Stimulated activated CD4-positive, alpha-beta T cell treated with anti-CD3 and anti-CD28 coated beads, Interleukin-1b, Interleukin-23, amount 100 ng/mL, for 1 hour (primary cell): ENCODE data around the gene SNRPA1.

Experiments used
- DNase-seq, 2 donors: peaks; one replicate each; pipeline ENCODE4 v3.0.0-alpha.2; 2020; ENCODE audit warnings: low read depth in 2 of 2

Gene SNRPA1

GRCh38 chr15:101242160-101242998, 52.7 kb downstream of the SNRPA1 start:
- no peak for DNase-seq

GRCh38 chr15:101240358-101240757, 54.7 kb downstream of the SNRPA1 start:
- no peak for DNase-seq

- no peak for DNase-seq
Measured at GRCh38 chr15:101239724-101240136, 55.3 kb downstream of the SNRPA1 start.

GRCh38 chr15:101237251-101237650, 57.8 kb downstream of the SNRPA1 start:
- no peak for DNase-seq

GRCh38 chr15:101233651-101234280, 61.3 kb downstream of the SNRPA1 start:
- no peak for DNase-seq

GRCh38 chr15:101232677-101233076, 62.4 kb downstream of the SNRPA1 start:
- no peak for DNase-seq
